Mucosa of stomach (tissue), 1 donor: ENCODE results near the gene ACTL10.
A peak's percentile ranks its signal among the peaks of the same experiment; 100 is the strongest.

Experiments used
- H3K27me3 ChIP-seq: one replicate; pipeline ENCODE4 v1.7.0; 2013; ENCODE audit warnings: mild to moderate bottlenecking, low read length; ENCODE audit not compliant: control insufficient read depth, insufficient read depth
- H3K36me3 ChIP-seq: one replicate; pipeline ENCODE4 v1.7.0; 2013; ENCODE audit warnings: low read length; ENCODE audit not compliant: control insufficient read depth, insufficient read depth
- H3K4me1 ChIP-seq: one replicate; pipeline ENCODE4 v1.7.0; 2013; ENCODE audit warnings: mild to moderate bottlenecking, low read length; ENCODE audit not compliant: control insufficient read depth, insufficient read depth
- H3K4me3 ChIP-seq: one replicate; pipeline ENCODE4 v1.7.0; 2013; ENCODE audit warnings: low read length
- H3K9ac ChIP-seq: one replicate; pipeline ENCODE4 v1.7.0; 2013; ENCODE audit warnings: mild to moderate bottlenecking, low read length, moderate library complexity
- H3K9me3 ChIP-seq: one replicate; pipeline ENCODE4 v1.7.0; 2013; ENCODE audit warnings: mild to moderate bottlenecking, low read length, moderate library complexity; ENCODE audit not compliant: control insufficient read depth
- donor health status: Pancreatic carcinoma.

ACTL10 gene

GRCh38 chr20:33669224-33669623 lies 2.5 kb downstream of the ACTL10 start:
- H3K27me3 ChIP-seq = no peaks in the 10 kb centered on the region
- H3K4me1 ChIP-seq = peaks cover 53% of the 10 kb centered on the region
- no peak overlapping the region for H3K9ac ChIP-seq
- no peak overlapping the region for H3K4me3 ChIP-seq
- no peaks in the 10 kb centered on the region for H3K9me3 ChIP-seq
- peaks cover 8% of the 10 kb centered on the region for H3K36me3 ChIP-seq

DNA sequence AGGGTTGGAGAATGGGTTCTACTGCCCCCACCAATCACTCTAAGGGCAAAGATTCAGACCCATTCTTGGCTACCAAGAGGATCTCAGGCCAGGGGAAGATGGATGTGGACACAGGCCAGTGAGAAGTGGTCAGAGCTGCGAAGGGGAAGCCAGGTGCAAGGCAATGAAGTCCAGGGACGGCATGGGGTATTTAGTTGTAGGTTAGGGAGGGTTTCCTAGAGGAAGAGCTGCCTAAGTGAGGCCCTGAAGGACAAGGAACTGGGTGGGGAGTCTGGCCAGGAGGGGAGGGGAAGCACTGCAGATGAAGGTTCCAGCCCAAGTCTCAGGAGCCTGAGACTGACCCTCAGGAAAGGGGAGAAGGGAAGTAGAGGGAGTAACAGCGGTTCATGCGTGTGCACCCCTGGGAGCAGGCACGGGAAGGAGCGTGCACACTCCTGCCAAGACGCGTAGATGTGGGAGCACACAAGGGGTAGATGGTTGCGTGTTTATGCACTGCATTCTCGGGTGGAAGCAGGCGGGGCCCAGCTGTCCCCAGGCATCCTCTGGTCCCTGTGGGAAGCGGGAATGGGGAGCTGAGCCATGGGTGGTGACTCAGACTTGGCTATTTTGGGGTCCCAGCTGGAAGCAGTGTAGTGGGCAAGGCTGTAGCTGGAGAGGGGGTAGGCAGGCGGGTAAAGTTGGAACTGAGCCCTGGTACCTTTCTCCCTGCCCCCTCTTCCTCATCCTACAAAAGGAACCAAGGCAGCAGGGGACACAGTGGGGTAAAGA lies 3.3 kb downstream of the ACTL10 start:
- H3K27me3 ChIP-seq = no peaks in the 10 kb centered on the region
- peaks cover 55% of the 10 kb centered on the region for H3K4me1 ChIP-seq
- no peaks in the 10 kb centered on the region for H3K9me3 ChIP-seq
- H3K4me3 ChIP-seq = no peak overlapping the region
- H3K9ac ChIP-seq = no peak overlapping the region
- peaks cover 8% of the 10 kb centered on the region for H3K36me3 ChIP-seq

- Histone ChIP-seq H3K9me3 (no peaks in the 10 kb centered on the region), H3K27me3 (no peaks in the 10 kb centered on the region), H3K4me1 (peaks cover 53% of the 10 kb centered on the region), H3K36me3 (peaks cover 8% of the 10 kb centered on the region), H3K4me3 (no peak overlapping the region), H3K9ac (peak overlapping the region; percentile 23)
These were observed 4.2 kb downstream of the ACTL10 start for GRCh38 chr20:33670715-33671499.

- Histone ChIP-seq H3K4me3 (no peak overlapping the region), H3K36me3 (peaks cover 8% of the 10 kb centered on the region), H3K9ac (no peak overlapping the region), H3K4me1 (peaks cover 47% of the 10 kb centered on the region), H3K27me3 (no peaks in the 10 kb centered on the region), H3K9me3 (no peaks in the 10 kb centered on the region)
These were observed 5.0 kb downstream of the ACTL10 start for GRCh38 chr20:33671573-33672288.

DNA sequence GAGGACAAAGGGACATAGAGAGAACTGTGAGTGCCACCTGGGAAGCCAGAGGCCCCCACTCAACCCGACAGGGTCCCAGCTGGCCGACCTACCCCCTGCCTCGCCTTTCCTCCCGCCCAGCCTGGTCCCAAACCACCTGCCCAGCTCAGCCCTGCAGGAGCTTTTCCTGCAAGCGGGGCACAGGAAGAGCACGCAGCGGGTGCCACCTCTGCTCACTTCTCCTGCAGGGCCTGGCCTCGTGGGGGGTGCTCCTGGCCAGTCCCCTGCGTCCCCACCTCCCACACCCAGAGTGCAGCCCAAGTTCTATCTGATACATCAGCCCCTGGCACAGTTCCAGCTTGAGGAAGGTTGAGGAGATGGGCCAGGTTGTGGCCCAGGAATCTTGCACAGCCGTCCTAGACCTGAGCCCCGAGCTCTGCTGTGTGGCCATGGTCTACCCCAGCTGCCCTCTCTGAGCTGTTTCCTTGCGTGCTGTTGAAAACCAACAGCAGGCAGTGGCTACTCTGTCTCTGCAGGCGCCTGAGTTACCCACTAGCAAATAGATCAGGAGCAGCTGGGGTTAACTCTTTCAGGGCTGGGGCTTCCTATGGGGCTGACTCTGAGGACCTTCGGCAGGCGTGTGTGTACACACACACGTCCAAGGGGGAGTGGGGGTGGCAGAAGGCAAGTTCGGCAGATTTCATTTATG lies 5.8 kb downstream of the ACTL10 start:
- no peaks in the 10 kb centered on the region for H3K9me3 ChIP-seq
- peaks cover 47% of the 10 kb centered on the region for H3K4me1 ChIP-seq
- H3K27me3 ChIP-seq = no peaks in the 10 kb centered on the region
- H3K9ac ChIP-seq = peak overlapping the region; percentile 82
- H3K4me3 ChIP-seq = no peak overlapping the region
- H3K36me3 ChIP-seq = peaks cover 8% of the 10 kb centered on the region

DNA sequence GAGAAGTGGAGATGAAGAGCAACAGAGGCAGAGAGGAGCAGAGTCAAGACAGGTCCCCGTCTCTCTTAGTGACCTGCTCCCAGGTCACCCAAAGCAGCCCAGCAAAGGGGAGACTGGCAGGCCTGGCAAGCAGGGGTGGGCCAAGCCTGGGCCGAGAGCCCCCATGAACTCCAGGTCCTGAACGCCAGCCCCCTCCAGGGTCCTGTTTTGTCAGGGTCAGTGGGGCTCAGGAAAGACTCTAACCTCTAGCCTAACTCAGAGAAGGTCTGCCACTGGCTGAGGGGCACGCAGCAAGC lies 6.3 kb downstream of the ACTL10 start:
- peak overlapping the region; percentile 82 for H3K9ac ChIP-seq
- no peaks in the 10 kb centered on the region for H3K9me3 ChIP-seq
- no peaks in the 10 kb centered on the region for H3K27me3 ChIP-seq
- peaks cover 8% of the 10 kb centered on the region for H3K36me3 ChIP-seq
- no peak overlapping the region for H3K4me3 ChIP-seq
- peaks cover 45% of the 10 kb centered on the region for H3K4me1 ChIP-seq

DNA sequence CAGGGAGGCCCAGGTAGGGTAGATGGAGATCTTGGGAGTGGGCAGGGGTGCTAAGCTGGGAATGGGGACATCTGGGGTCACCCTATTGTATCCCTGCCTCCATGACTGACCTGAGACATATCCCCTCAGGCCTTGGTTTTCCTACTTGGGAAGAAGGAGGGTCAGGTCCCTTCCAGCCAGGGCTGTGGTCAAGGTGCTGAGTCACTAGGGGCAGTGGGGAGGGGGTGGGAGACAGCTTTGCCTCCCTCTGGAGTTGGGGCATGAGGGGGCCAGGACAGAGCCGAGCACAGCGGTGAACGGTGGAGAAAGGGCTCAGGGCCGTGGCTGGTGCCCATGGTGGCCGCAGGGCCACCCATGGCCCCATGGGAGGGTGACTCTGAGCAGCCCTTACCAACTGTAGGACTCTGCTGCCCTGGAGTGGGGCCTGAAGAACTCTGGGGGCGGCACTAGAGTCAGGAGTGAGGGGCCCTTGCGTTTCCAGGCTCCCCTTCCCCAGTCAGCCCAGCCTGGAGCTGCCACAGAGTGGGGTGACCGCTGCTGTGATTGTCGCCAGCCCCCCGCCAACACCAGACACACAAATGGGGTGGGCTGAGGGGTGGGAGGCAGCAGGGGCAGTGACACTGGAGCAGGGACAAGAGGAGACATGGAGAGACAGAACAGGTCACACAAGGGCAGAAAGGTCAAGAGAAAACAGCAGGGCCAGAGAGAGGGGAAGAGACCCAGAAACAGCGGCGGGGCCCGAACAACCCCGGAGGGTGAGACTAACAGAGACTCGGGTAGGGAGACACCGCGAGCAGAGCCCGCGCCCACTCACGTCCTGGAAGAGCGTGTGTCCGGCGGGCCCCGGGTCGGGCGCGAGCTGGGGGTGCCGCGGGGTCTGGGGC lies 6.9 kb downstream of the ACTL10 start:
- H3K4me1 ChIP-seq = peaks cover 42% of the 10 kb centered on the region

DNA sequence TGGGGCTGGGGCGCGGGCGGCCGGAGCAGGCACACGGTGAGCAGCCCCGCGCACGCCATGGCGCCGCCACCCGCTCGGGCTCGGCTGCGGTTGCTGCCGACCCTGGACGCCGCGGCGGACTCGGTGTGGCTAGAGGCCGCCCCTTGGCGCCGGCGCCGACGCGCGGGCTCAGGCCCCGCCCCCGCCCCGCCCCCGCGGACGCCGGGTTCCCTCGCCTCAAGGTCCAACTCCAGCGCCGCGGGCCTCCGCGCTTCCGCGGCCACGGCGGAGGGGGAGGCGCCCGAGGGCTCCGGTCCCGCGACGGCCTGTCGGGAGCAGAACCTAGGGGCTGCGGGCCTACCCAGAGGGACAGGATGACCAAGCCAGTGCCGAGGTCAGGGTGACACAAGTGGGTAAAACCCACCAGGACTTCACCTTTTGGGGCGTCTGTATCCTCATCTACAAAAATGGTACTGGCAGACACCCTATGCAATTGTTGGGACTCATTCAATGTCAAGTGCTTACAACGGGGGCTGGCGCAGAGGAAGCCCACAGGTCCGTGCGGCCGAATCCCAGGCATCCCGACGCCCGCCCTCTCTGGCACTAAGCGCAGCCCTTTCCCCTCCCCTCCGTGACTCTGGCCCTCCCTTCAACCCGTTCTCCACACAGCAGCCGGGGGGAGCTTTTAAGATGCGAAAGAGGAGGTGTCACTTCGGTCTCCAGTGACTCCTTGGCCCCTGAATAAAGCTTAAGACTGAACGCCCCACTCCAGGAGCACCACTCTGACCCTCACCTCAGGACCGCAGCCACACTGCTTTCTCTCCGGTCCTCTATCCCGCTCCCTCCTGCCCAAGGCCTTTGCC lies 7.8 kb downstream of the ACTL10 start, which contains the start of gene NECAB3:
Gene NECAB3 (minus strand): TSS at position 135 of the 842 bp plus-strand sequence. CDS start 76 bp downstream, at position 59.
- H3K36me3 ChIP-seq = peaks cover 8% of the 10 kb centered on the region
- peak within 1 kb of the TSS; percentile 82 for H3K9ac ChIP-seq
- H3K27me3 ChIP-seq = no peaks in the 10 kb centered on the region
- H3K4me3 ChIP-seq = peak within 1 kb of the TSS; percentile 73
- H3K9me3 ChIP-seq = no peaks in the 10 kb centered on the region
- H3K4me1 ChIP-seq = peaks cover 42% of the 10 kb centered on the region

More for the DNA sequence above, 6.9 kb downstream of the ACTL10 start:
- Histone ChIP-seq H3K9ac (peak overlapping the region; percentile 82), H3K9me3 (no peaks in the 10 kb centered on the region), H3K36me3 (peaks cover 8% of the 10 kb centered on the region), H3K27me3 (no peaks in the 10 kb centered on the region), H3K4me3 (peak overlapping the region; percentile 50)

GRCh38 chr20:33675136-33675959 lies 8.6 kb downstream of the ACTL10 start:
- Histone ChIP-seq H3K9me3 (no peaks in the 10 kb centered on the region), H3K4me3 (peak overlapping the region; percentile 73), H3K4me1 (peaks cover 38% of the 10 kb centered on the region), H3K27me3 (no peaks in the 10 kb centered on the region), H3K36me3 (peaks cover 8% of the 10 kb centered on the region), H3K9ac (peak overlapping the region; percentile 73)

DNA sequence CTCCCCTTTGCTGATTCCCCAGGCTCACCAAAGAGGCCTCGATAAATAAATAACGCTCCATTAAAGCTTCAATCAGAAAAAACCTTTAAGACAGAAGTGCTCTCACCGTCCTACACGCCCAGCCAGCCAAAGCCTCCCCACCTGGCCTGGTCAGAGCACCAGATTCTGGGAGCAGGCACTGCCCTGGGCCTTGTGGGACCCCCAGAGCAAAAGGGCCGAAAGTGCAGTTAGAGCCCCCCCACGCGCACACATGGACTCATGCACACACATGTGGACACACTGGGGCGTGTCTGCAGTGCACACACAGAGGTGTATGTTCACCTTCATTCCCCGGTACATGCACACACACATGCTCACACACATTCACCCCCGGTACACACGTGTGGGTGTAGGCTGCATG lies 9.4 kb downstream of the ACTL10 start:
- Histone ChIP-seq H3K9me3 (no peaks in the 10 kb centered on the region), H3K9ac (peak overlapping the region; percentile 30), H3K27me3 (no peaks in the 10 kb centered on the region), H3K4me3 (no peak overlapping the region), H3K4me1 (peaks cover 31% of the 10 kb centered on the region), H3K36me3 (peaks cover 5% of the 10 kb centered on the region)
